HG03025 (cell line): ENCODE measurements around the gene DUSP5.
"Not testable (repeated sequence)": the region's sequence is repeated elsewhere in the genome, so short reads cannot be mapped to it uniquely, and the experiment has no call there.

Experiments used
- ATAC-seq: cut with Tn5 transposase; IDR thresholded peaks from one replicate; pipeline ENCODE4 v1.9.1; 2021; ENCODE audit warnings: mild to moderate bottlenecking, moderate library complexity; ENCODE audit not compliant: unreplicated experiment, low FRiP score

The DUSP5 gene

DNA sequence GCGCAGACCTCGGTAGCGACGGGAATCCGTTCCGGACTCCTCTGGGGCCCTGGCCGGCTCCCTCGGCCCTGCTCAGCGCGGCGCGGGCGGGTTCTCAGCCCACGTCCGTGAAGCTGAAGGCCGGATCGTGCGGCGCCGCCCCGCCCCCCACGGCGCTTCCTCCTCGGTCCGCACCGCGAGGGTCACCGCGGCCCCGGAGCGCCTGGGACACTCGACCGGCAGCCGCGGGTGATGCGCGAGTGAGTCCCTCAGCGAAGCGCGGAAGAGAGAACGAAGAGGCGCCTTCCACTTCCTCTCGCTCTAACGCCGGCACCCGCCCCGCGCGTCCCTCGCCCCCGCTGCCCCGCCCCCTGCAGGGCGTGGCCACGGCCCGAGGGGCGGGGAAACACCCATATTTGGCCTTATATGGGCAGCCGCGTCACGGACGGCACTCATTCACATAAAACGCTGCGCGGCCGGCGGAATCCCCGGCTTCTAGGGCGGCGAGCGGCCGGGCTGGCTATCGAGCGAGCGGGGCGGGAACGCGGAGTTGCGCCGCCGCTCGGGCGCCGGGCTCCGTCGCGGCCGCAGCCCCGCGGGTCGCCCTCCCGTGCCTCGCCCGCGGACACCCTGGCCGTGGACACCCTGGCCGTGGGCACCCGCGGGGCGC is at the start of gene DUSP5:
DUSP5 (plus strand) TSS at position 470 of the 649 bp plus-strand sequence. CDS start 215 bp downstream, outside the sequence.
- ATAC-seq = peak; percentile 51

DNA sequence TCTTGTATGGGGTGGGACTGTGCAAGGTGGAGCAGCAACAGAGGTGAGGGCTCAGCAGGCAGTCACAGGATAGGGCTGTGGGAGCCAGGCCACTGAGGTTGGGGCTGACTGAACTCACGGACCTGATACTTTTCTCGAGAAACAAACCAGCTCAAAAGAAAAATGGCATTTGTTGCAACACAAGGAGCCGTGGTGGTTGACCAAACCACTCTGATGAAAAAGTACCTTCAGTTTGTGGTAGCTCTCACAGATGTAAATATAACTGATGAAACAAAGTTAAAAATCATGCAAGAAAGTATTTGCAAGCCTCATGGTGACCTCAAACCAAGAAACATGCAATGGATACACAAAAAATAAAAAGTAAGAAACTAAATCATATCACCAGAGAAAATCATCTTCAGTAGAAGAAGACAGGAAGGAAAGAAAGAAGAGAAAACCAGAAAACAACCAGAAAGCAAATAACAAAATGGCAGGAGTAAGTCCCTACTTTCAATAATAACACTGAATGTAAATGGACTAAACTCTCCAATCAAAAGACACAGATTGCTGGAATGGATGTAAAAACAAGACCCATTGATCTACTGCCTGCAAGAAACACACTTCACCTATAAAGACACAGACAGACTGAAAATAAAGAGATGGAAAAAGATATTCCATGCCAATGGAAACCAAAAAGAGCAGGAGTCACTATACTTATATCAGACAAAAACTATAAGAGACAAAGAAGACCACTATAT is 48.9 kb upstream of the DUSP5 start:
- no peak for ATAC-seq

DNA sequence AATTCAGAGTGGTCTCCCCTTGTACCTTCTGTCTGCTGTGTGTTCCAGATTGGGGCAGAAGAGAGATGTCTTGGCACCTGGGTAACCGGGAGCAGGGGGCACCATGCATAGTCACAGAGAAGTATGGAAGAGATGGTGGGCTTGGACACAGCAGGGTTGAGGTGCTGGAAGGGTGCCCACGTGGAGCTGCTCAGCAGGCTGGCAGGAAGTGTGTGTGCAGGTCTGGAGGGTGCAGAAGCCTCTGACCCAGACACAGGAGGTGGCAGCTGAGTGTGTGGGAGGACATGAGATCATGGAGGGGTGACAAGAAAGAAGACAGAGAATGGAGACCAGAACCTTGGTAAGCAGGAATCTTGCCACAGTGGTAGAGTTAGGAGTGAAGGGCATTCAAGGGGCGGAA is 42.3 kb upstream of the DUSP5 start:
- no peak for ATAC-seq

DNA sequence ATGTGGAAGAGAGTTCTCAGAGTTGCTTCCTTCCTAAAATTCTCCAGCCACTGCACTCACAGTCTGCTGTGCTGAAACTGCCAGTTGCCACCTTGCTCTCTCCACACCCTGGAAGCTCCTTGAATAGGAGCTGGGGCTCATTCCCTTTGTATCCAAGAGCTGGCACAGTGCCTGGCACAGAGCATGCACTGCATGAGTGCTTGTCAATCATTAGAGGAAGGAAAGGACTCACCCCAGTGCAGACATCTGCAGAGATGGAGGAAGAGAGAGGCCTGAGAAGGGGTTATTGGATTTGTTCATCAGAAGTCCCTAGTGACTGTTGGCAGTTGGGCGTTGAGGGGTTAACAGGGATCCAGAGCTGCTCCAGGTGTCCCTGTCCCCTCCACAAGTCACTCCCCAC is 41.7 kb upstream of the DUSP5 start:
- no peak for ATAC-seq

- no peak for ATAC-seq
Observed at GRCh38 chr10:110456523-110457091, 41.1 kb upstream of the DUSP5 start.

DNA sequence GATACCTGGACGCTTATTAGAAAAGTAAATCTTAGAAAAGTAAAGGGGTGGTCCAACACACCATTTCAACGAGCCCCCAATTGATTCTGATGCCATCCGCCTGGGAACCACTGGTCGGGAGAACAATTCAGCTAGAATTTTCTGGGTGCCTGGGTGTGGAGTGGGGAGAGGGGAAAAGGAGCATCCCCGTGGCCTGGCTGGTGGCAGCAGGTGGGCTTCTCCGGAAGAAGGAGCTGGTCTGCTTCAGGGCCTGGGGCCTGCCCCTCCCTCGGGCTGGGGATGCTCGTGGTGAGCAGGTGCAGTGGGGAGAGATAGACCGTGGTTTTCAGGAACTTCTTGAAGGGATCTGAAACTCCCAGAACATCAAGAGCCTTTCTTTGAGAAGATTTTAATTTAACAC is 39.9 kb upstream of the DUSP5 start:
- no peak for ATAC-seq

GRCh38 chr10:110458266-110458920 is 39.3 kb upstream of the DUSP5 start:
- no peak for ATAC-seq

DNA sequence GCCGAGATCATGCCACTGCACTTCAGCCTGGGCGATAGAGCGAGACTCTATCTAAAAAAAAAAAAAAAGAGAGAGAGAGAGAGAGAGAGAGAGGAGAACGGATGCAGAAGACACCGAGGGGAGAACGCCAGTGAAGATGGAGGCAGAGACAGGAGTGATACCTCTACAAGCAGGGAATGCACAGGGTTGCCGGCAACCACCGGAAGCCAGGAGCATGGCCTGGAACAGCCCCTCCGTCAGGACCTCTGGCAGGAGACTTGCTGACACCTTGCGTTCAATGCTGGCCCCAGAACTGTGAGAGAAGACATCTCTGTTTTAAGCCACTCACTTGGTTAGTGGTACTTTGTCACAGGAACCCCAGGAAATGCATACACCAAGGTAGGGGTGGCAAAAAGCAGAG is 38.1 kb upstream of the DUSP5 start:
- ATAC-seq = no peak

DNA sequence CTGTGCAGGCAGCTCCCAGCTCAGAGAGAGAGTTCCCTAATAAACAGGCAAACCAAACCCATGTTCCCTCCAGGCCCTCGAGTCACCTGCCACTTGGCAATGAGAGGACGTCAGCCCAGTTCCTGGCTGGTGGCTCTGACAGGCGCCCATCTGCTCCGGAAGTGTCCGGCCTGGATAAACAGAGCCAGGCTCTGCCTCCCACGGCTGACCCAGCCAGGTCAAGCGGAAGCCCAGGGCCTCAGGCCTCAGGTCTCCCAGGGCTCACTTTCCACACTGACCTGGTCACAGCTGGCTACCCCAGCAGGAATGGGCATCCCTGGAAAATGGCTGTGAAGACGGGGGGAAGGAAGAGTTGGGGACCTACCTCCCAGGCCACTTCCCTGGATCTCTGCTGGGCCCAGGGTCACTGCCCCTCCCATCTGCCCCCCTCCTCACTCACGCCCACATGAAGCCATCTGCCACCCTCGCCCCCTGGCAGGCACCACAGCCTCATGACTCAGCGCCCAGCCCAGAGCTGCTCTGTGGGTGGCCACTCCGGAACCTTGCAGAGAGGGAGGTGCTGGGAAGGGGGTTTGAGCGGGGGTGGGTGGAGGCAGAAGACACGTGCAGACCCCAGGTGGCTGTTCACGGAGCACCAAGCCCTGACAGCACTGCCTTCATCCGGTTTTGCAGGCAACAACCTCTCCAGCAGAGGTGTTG is 37.4 kb upstream of the DUSP5 start:
- no peak for ATAC-seq

GRCh38 chr10:110461088-110461487 is 36.6 kb upstream of the DUSP5 start:
- ATAC-seq = no peak

DNA sequence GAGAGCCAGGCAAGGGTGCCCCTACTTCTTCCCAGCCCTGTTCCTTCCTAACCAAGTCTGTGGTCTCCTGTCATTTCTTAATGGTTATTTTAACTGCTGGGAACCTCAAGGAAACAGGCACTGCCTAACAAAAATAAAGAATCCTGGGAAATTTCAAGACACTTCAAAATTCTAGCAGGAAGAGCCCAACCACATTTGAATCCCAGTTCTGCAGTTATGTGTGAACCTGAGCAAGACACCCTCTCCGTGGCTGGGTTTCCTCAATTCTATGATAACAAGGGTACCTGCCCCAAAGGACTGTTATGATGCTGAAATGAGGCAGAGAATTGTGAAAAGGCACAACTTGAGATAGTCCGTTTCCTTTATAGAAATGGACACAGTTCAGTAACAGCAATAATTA is 36.2 kb upstream of the DUSP5 start:
- ATAC-seq = no peak

DNA sequence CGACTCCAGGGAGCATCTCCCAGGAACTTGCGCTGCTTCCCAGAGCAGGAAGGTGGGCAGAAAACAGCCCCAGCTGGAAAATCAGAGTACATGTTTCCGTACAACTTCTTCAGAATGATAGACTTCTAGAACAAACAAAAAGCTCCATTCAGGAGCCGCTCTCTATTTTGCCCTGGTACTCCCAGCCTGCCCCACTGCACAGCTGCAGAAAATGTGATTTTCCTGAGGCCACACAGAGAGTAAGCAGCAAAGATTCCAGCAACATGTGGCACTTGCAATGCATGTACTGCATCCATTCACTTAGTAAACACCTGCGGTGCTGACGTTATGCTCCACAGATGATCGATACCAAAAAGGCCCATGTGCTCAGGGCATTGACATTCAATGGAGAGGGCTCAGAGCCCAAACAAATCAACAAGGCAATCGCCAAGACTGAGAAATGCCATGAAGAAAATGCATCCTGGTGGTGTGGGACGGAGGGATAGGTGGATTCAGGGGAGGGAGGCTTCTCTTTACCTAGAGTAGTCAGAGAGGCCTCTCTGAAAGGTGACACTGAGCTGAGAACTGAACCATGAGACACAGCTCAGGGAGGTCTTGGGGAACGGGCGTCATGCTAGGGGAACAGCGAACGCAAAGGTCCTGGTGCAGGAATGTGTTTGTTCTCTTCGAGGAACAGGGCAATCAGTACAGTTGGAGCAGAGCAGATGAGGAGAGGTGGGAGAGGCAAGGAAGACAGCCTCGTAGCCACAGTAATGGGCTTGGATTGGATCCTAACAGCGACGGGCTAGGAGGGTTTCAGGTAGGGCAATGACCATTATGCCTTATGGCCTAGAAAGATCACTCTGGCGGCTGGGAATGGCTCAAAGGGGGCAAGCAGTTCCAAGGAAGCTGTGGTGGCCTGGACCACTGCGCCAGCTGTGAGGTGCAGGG is 35.3 kb upstream of the DUSP5 start:
- ATAC-seq = no peak

- not testable (repeated sequence) for ATAC-seq
Observed at GRCh38 chr10:110468258-110468657, 29.4 kb upstream of the DUSP5 start.

DNA sequence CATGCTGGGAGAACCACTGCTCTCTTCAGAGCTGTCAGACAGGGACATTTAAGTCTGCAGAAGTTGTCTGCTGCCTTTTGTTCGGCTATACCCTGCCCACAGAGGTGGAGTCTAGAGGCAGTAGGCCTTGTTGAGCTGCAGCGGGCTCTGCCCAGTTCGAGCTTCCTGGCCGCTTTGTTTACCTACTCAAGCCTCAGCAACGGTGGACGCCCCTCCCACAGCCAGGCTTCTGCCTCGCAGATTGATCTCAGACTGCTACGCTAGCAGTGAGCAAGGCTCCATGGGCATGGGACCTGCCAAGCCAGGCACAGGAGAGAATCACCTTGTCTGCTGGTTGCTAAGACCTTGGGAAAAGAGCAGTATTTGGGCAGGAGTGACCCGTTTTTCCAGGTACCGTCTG is 27.2 kb upstream of the DUSP5 start:
- ATAC-seq = not testable (repeated sequence)

- ATAC-seq = no peak
Observed at GRCh38 chr10:110471566-110472139, 26.1 kb upstream of the DUSP5 start.

DNA sequence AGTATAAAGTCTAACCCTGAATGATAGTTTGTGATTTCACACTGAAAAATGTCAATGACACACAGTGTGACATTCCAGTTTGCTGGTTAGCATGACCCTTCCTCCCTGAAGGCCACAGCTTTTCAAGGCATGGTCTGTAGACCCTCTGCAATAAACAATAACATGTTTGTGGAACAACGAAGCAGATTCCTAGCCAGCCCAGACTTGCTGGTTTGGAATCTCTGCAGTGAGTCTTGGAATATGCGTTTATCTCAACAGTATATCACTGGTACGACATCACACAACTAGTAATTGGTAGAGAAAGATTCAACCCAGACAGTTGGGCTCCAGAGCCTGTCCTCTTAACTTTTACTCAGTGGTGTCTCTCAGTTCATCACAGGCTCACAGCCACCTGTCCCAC is 23.7 kb upstream of the DUSP5 start:
- ATAC-seq = no peak

DNA sequence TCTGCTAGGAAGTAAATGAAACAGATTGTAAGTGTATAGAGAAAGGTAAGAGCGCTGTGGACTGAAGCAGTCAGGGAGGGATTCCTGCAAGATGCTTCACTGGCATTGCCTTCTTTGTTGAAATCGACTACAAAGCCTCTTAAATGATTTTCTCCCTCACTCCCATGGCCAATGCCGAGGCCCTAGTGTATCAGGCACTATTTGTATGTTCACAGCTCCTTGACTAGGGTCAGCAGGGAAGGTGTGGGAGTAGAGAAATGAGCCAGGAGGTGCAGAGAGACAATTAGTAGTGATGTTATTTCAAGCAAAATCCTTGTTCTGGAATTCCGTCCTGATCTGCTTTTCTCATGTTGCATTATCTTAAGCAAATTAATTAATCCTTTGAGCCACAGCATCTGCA is 22.9 kb upstream of the DUSP5 start:
- ATAC-seq = no peak

DNA sequence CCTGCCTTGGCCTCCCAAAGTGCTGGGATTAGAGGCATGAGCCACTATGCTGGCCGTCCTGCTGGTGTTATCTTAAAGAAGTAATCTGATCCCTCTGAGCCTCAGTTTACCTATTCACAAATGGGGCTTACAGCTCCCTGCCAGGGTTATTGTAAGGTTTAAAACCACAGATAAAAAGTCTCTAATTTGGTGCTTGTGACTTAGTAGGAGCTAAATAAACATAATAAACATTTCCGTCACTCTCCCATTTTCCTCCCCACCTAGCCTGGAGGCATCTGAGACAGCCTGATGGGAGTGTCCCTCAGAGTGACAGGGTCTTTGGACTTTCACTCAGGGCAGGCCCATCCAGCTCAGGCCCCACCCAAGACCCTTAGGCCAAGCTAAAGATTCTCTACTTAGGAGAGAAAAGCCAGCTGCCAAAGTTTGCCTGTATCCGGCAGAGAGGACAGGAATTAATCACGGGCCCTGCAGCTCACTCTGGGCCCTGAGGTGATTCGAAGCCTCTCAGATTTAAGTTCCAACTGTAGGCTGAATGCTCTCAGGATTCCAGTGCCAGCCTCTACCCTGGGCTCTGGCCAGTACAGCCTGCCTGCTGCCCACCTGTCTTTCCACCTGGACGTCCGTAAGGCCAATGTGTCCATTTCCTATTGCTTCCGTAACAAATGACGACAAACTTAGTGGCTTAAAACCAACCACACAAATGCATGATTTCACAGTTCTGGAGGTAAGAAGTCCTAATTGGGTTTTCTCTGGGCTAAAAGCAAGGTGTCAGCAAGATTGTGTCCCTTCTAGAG is 21.8 kb upstream of the DUSP5 start:
- ATAC-seq = no peak

GRCh38 chr10:110479710-110480109 is 18.0 kb upstream of the DUSP5 start:
- ATAC-seq = no peak
